Activated CD8-positive, alpha-beta memory T cell treated with anti-CD3 and anti-CD28 coated beads for 48 hours (primary cell): ENCODE results near the gene ATRX.
"Not testable (repeated sequence)": the region's sequence is repeated elsewhere in the genome, so short reads cannot be mapped to it uniquely, and the experiment has no call there.

Source experiments
- DNase-seq, 3 experiments: peaks; one replicate each; pipeline ENCODE4 v3.0.0-alpha.2; 2020; ENCODE audit warnings: low read depth in 2 of 3, low spot score in 2 of 3

The ATRX gene

DNA sequence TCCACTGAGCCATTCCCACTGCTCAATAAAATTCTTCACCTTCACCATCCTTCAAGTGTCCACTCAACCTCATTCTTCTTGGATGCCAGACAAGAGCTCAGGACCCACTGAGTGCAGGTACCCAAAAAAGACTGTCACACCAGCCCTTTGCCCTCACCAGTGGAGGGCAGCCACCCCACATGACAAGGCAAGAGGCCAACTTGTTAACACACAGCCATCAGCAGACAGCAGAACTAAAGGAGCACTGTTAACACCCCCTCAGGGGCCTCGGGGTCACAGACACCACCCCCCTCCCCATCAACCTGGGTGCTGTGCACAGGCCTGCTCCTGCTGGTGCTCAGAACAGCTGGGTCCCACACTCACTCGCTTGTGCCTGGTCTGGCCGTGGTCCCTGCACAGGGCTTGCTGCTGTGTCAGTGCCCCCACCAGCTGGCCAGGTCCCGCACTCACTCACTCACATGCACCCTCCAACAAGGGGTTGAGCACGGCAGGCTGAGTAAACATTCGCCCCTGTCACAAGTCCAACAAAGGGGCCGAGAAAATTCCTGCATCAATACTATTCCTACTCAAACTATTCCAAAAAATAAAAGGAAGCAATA lies 54.1 kb downstream of the ATRX start:
- DNase-seq = no peak

DNA sequence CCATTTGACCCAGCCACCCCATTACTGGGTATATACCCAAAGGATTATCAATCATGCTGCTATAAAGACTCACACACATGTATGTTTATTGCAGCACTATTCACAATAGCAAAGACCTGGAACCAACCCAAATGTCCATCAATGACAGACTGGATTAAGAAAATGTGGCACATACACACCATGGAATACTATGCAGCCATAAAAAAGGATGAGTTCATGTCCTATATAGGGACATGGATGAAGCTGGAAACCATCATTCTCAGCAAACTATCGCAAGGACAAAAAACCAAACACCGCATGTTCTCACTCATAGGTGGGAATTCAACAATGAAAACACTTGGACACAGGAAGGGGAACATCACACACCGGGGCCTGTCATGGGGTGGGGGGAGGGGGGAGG lies 59.9 kb downstream of the ATRX start:
- DNase-seq = not testable (repeated sequence)

DNA sequence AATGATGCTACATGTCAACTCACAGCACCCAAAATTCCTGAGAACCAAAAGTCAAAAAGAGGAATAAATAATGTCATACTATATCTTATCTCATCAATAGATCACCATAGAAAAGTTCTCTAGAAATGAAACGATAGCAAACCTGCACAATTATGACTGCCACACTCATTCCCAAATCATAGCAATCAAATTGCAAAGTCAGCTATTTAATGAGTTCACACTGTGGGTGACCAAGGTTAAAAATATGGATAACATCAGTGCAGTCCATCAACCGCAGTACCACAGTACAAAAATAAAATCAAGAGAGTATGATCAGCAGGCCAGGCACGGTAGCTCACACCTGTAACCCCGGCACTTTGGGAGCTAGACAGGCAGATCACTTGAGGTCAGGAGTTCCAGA lies 62.3 kb downstream of the ATRX start:
- no peak for DNase-seq

DNA sequence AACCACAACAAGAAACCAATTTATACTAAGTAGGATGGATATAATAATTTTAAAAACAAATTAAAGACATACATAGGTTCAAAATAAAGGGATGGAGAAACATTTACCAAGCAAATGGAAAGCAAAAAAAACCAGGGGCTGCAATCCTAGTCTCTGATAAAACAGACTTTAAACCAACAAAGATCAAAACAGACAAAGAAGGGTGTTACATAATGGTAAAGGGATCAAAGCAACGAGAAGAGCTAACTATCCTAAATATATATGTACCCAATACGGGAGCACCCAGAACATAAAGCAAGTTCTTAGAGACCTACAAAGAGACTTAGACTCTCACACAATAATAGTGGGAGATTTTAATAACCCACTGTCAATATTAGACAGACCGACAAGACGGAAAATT lies 66.6 kb downstream of the ATRX start:
- no peak for DNase-seq

DNA sequence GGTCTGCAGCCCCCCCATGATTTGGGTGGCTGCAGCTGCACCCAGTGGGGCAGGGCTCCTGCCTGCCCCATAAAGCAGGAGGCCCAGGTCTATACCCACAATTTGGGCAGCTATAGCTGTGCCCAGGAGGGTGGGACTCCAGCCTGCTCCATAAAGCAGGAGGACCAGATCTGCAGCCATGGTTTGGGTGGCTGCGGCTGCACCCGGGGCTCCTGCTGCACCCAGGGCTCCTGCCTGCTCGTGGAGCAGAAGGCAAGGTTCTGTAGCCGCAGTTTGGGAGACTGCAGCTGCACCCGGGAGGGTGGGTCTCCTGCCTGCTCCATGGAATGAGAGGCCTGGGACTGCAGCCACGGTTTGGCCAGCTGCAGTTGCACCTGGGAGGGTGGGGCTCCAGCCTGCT lies 81.1 kb downstream of the ATRX start:
- DNase-seq = no peak

DNA sequence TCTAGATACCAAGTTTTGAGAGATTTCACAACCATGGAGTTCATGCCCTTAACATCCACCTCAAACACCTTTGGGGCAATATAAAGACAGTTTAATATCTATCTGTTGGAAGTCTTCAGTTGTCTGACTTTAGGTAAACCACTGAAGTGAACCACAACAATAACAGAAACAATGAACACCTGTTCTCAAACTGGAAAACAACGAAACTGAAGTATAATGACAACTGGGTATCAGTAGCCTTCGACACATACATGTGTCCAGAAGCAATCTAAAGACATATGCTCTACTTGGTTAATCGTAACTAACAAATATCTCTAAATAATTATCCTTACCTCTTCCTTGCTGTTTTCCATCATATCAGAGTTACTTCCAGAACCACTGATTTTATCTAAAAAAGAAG lies 87.8 kb downstream of the ATRX start:
- DNase-seq = no peak

DNA sequence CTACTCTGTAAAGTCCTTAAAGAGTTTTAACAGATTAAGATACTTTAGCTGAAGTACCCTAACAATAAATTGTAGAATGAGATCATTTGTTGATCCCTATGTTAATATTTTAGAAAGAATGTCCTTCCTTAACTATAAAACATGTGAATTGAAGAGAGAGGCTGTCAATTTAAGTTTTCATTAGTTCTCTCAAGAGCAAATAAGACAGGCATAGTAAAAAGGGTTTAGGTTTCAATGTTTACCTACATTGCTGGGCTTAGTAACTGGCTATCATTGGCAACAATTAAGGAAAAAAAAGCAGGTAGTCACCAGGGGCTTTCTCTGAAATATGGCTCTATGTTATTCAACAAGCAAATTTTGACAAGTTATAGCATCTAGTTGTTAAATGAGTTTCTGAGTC lies 91.5 kb downstream of the ATRX start:
- no peak for DNase-seq

DNA sequence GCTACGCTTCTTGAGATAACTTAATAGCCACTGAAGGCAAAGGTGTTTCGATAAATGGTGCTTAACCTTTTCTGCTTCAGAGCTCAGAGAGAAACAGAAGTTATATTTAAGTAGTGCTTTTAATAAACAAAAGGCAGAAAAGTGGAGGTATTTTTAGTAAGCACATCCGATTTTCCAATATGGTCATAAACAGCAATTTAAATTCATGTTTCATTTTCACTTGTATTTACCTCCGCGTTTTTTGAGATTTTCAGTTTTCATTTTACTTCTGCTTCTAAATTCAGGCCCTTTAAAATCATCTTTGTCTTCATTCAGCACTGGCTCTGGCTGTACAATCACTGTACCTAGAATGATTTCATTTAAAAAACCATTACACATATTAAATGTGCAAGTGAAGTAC lies 92.4 kb downstream of the ATRX start:
- no peak for DNase-seq

DNA sequence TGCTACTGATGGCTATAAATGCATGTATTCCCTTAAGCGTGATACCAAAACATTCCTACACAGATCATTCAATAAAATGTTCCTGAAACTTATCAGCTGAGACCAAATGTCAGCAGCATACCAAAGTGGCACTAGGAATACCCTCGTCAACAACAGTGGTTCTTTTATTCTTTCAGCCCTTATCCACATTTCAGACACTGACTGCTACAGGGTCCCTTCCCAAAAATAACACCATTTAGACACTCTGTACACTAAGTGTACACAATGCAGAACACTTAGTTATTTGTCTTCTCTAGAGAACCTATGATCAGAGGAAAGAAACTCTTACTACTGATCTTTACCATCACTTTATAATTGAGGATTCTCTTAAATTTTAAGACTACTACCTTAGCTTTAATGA lies 94.1 kb downstream of the ATRX start:
- DNase-seq = no peak

DNA sequence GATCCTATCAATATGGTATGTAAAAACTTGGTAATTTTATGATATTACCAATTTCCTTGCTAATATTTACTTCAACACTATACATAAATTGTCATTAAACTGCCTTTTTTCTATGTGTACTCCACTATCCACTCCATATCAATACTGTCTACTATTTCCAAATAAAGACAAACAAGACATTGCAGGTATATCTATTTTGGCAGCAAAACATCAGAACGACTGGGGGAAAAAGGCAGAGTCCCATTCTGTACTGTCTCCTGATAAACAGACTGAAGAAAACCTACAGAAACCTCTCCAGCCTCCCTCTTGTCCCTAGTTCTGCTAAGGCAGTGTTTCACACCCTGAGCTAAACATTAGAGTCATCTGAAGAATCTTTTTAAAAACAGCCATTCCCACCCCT lies 96.6 kb downstream of the ATRX start:
- no peak for DNase-seq

DNA sequence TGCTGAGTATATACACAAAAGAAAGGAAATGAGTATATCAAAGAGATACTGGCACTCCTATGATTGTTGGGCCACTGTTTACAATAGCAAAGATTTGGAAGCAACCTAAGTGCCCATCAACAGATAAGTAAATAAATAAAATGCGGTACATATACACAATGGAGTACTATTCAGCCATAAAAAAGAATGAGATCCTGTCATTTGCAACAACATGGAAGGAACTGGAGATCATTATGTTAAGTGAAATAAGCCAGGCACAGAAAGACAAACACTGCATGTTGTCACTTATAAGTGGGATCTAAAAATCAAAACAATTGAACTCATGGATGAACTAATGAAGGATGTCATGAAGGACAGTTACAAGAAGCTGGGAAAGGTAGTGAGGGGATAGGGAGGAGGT lies 100.3 kb downstream of the ATRX start:
- DNase-seq = not testable (repeated sequence)

DNA sequence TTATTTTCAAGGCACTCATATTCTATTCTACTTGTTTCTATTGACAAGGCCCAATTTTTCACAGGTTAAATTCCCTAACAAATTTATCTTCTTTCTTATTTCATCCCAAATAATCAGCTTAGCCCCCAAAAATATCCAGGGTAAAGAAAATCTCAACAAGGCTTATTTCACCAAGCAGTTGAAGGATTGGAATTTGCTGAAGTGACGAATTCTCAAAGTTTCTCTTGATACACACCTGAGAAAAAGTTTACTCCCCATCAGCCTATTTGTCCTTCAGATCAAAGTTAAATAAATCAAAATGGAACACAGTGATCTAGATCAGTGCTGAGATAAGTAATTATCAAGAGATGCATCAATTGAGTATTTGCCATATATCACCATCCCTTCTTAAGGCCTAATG lies 106.9 kb downstream of the ATRX start:
- DNase-seq = no peak

DNA sequence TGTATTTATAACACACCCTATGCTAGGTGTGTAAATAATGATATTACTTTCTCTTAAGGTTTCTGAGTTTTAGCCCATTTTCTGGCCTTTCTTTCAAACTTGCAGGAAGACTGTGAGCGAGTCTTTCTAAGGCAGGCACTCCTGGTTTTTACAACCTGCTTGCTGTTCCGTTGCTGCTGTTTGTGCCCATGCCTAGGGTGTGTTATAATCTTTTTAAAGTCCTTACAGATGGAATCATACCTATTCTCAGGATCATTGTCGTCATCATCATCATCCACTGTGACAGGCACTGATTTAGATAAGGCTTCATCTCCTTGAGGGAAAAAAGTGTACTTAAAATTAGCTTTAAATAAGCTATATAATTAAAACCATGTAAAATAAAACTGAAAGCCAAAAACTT lies 110.0 kb downstream of the ATRX start:
- DNase-seq = no peak

DNA sequence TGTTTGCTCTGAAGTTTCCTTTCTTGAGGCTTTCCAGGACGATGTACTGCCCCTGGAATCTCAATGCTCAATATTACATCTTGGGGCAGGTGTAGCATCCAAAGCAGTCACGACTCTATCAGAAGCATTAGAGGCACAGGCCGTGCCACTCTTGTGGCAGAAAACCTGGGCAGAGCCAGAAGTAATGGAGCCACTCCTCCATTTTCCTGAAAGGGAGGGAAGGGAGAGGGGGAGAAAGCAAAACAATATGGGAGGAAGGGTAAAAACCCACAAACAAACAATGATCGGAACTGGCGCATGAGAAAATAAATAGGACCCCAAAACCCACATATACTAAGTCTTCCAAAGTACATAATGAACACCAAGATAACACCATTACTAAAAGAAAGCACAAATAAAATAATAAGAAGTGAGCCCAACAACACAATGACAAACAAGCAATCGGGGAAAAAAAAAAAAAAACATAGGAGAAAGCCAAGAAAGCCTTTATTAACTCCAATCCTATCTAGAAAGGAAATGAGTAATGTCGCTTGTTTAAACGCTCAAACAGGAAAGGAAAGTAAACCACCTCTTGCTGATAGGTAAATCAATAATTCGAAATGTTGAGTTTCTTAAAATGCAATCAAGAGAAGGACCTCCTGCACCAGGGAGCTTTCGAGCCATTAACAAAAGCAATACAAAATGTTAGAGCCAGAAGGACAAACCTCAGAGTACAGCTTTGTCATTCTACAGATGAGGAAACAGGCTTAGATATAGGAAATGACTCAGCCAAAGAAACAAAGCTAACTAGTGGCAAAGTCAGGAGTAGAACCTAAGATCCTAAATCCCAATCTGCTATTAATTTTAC lies 117.4 kb downstream of the ATRX start:
- no peak for DNase-seq

DNA sequence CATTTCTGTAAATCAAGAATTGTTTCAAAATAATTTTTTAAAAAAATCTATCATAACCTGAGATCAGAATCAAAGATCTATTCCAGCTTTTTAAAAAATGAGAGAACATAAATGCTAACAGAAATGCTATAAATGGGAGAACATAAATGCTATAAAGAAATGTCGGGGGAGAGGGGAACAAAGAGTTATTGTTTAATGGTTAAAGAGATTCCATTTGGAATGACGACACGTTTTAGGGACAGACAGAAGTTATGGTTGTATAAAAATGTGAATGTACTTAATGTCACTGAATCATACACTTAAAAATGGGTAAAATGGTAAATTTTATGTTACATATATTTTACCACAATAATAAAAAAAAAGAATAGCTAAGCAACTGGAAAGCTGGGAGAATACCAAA lies 127.1 kb downstream of the ATRX start:
- no peak for DNase-seq

DNA sequence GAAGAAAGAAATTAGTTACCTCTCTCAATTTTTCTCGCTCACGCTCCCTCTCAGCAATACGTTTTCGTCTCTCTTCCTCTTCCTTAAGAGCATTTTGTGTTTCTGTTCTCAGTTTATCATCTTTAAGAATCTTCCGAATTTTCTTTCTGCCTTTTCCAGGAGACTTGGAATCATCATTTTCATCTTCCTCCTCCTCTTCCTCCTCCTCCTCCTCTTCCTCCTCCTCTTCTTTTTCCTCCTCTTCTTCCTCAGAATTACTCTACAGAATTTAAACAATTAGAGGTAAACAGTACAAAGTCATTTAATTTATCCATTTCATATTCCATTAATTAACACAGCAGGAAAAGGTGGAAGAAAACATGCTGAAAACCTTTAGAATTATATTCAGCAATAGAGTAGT lies 133.9 kb downstream of the ATRX start:
- DNase-seq = no peak

DNA sequence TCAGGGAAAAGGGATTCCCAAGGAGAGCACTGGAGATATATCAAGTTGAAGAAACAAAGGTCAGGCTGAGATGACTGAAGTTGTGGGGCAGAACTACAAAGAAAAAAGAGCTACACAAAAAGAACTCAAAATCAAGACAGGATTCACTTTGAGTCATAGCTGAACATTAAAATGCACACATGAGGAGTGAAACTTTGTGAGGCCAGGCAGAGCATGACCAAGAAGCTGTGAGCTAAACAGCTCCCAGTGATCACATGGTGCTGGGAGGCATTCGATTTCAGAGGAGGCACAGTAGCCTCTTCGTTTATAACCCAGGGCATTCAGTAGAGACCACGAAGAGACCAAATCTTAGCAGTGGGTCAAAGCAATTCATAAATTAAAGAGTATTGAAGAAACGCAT lies 145.3 kb downstream of the ATRX start:
- no peak for DNase-seq

DNA sequence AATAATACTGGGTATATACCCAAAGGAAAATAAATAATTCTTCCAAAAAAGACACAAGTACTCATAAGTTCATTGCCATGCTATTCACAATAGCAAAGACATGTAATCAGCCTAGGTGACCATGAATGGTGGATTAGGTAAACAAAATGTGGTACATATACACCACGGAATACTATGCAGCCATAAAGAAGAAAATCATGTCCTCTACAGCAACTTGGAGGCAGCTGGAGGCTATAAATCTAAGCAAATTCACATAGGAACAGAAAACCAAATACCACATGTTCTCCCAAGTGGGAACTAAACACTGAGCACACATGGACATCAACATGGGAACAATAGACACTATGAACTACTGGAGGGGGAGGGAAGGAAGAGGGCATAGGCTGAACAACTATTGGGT lies 146.2 kb downstream of the ATRX start:
- no peak for DNase-seq

DNA sequence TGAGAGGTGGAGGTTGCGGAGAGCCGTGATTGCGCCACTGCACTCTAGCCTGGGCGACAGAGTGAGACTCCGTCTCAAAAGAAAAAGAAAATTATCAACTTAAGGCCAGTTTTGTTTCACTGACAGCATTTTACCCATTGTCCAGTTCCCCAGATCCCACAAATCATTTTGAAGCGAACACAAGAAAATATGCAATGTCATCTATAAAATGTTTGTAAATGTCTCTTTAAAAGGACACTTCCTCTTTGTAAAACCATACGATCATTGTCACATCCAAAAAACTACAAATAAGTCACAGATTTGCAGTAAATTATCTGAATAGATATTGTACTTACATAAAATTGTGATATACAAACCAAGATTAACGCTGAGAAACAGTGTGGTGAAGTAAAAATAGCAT lies 147.6 kb downstream of the ATRX start:
- DNase-seq = no peak

DNA sequence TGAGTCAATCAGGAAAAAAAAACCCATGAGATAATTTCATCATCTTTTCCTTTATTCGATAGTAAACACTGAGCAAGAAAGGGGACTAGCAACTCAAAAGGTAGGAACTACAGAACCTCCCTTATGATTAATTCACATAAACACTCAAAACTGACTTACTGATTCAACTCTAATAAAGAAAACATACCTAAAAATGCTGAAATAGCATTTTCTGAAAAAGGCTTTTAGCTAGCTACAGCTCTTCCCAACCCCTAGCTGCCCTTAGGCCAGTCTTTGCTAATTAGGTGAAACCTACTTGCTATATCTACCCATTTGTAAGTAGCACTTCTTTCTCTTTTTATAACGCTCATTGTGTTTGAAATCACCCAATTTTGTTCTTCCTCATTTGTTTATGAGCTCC lies 150.6 kb downstream of the ATRX start:
- no peak for DNase-seq

DNA sequence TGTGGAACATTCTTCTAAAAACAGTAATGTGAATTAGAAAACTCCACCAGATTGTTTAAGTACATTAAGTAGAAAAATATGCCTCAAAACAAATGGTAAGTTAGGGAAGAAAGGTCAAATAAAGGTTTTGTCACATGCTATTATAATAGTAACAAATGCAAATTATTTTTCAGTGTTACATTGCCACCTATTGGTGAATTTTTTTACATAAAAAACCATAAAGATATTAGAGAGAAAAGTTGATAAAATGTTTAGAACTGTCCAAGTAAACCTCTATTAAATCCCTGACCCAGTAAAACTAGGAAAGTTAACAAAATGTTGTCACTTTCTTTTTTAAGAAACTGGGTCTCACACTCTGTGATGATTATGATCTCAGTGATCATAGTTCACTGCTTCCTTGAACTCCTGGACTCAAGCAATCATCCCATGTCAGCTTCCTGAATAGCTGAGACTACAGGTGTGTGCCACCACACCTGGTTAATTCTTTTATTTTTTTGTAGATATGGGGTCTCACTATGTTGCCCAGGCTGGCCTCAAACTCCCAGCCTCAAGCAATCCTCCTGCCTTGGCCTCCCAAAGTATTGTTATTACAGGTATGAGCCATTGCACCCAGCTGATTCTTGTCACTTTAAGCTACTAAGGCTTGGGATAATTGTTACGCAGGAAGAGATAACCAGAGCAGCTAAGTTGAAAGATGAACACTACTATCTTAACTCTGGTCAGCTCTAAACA lies 157.6 kb downstream of the ATRX start:
- DNase-seq = no peak

DNA sequence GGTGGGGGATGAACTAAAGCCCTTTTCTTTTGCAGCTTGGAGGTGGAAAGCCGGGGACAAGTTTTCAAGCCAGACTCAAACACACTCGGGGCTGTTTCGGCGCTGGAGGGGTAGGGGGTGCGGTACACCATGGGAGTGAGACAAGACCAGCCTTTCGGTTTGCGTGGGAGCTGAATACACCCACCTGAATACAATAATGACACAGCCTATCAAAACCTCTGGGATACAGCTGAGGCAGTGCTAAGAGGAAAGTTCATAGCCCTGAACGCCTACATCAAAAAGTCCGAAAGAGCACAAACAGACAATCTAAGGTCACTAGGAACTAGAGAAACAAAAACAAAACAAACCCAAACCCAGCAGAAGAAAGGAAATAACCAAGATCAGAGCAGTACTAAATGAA lies 163.3 kb downstream of the ATRX start:
- DNase-seq = no peak
